HL-60 (cell line): ENCODE measurements around the gene GPN1.

Experiments
- POLR2AphosphoS5 ChIP-seq: IDR thresholded peaks from 2 replicates; pipeline ENCODE4 v1.6.1; 2012; ENCODE audit warnings: low read depth
- SPI1 ChIP-seq: IDR thresholded peaks from 2 replicates; pipeline ENCODE4 v1.6.1; 2012; ENCODE audit warnings: low read depth, mild to moderate bottlenecking, borderline replicate concordance
- TF ChIP-seq, protein P1 (sequence below): IDR thresholded peaks from one replicate; pipeline ENCODE4 v1.5.1; 2011; ENCODE audit warnings: low read length, control low read depth, inconsistent platforms; ENCODE audit not compliant: insufficient read depth

DNA sequence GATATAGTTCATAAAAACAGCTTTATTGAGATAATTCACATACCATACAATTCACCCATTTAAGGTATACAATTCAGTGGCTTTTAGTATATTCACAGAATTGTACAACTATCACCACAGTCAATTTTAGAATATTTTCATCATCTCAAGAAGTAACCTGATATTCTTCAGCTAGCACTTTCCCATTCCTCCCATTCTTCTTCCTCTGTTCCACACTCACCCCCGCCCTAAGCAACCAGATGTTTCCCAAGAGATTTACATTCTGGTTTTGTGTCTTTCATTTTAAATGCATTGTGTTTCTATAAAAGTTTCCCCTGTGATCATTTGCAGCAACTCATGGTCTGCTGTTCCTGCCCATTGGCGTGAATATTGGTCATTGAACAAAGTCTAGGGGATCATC lies 5.4 kb downstream of the GPN1 start:
- TF ChIP-seq, protein P1, sequence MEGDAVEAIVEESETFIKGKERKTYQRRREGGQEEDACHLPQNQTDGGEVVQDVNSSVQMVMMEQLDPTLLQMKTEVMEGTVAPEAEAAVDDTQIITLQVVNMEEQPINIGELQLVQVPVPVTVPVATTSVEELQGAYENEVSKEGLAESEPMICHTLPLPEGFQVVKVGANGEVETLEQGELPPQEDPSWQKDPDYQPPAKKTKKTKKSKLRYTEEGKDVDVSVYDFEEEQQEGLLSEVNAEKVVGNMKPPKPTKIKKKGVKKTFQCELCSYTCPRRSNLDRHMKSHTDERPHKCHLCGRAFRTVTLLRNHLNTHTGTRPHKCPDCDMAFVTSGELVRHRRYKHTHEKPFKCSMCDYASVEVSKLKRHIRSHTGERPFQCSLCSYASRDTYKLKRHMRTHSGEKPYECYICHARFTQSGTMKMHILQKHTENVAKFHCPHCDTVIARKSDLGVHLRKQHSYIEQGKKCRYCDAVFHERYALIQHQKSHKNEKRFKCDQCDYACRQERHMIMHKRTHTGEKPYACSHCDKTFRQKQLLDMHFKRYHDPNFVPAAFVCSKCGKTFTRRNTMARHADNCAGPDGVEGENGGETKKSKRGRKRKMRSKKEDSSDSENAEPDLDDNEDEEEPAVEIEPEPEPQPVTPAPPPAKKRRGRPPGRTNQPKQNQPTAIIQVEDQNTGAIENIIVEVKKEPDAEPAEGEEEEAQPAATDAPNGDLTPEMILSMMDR: no peak
- TF ChIP-seq SPI1 (no peak), POLR2AphosphoS5 (no peak)
